Keratinocyte (primary cell): ENCODE measurements around the gene SEMA3F. TPM values are rescaled to one million over a fixed set of nuclear protein-coding genes. Genes with fewer than 3 reads are reported as not detected.

ENCODE experiments used
- DNase-seq: peaks from one replicate; pipeline ENCODE4 v3.0.0-alpha.2; 2011; ENCODE audit warnings: low read depth, missing footprints, low spot score
- FAIRE-seq: peaks from 2 replicates; lab custom pipeline; 2011; peaks lifted over from hg19 to GRCh38; lab: Jason Lieb, UNC
- H2AFZ ChIP-seq: 2 replicates; pipeline ENCODE4 v1.6.0; 2012; ENCODE audit warnings: low read length, control low read depth, inconsistent platforms; ENCODE audit not compliant: control insufficient read depth
- H3K27ac ChIP-seq: 2 replicates; pipeline ENCODE4 v1.5.1; 2011; ENCODE audit warnings: low read length; ENCODE audit not compliant: control insufficient read depth, insufficient read depth
- H3K27me3 ChIP-seq: 3 replicates; pipeline ENCODE4 v1.6.0; 2011; ENCODE audit warnings: low read length; ENCODE audit not compliant: control insufficient read depth, insufficient read depth; ENCODE audit errors: extremely low read depth
- H3K36me3 ChIP-seq, 2 experiments: 2 replicates in 1 of 2; 3 replicates in 1 of 2; pipeline ENCODE4 v1.5.1; 2011; ENCODE audit warnings: low read length in 2 of 2, mild to moderate bottlenecking in 1 of 2; ENCODE audit not compliant: control insufficient read depth in 2 of 2, insufficient read depth in 2 of 2; ENCODE audit errors: extremely low read depth in 1 of 2
- H3K4me1 ChIP-seq: 3 replicates; pipeline ENCODE4 v1.5.1; 2011; ENCODE audit warnings: low read length; ENCODE audit not compliant: control insufficient read depth, insufficient read depth; ENCODE audit errors: extremely low read depth
- H3K4me2 ChIP-seq: 3 replicates; pipeline ENCODE4 v1.6.0; 2011; ENCODE audit warnings: low read depth, low read length; ENCODE audit not compliant: control insufficient read depth, insufficient read depth; ENCODE audit errors: extremely low read depth
- H3K4me3 ChIP-seq, 3 experiments: fragments of 200-600 bp in 1 of 3; sonication (generic) in 1 of 3; 2 replicates in 2 of 3; 3 replicates in 1 of 3; pipeline ENCODE4 v1.5.1; 2011 to 2016; ENCODE audit warnings: low read length in 3 of 3, mild to moderate bottlenecking in 3 of 3, control low read depth in 2 of 3, inconsistent platforms in 1 of 3, low read depth in 1 of 3, mixed read lengths in 1 of 3, mixed run types in 1 of 3, moderate library complexity in 1 of 3; ENCODE audit not compliant: control insufficient read depth in 2 of 3, insufficient read depth in 2 of 3; ENCODE audit errors: extremely low read depth in 1 of 3
- H3K79me2 ChIP-seq: 2 replicates; pipeline ENCODE4 v1.6.0; 2012; ENCODE audit warnings: low read length; ENCODE audit not compliant: control insufficient read depth, insufficient read depth
- H3K9ac ChIP-seq: 3 replicates; pipeline ENCODE4 v1.6.0; 2011; ENCODE audit warnings: low read length; ENCODE audit not compliant: control insufficient read depth, insufficient read depth; ENCODE audit errors: extremely low read depth
- H3K9me1 ChIP-seq: 3 replicates; pipeline ENCODE4 v1.6.0; 2011; ENCODE audit warnings: low read length; ENCODE audit not compliant: control insufficient read depth, insufficient read depth; ENCODE audit errors: extremely low read depth
- H3K9me3 ChIP-seq: 2 replicates; pipeline ENCODE4 v1.5.1; 2012; ENCODE audit warnings: low read depth, low read length; ENCODE audit not compliant: control insufficient read depth
- H4K20me1 ChIP-seq: 3 replicates; pipeline ENCODE4 v1.6.0; 2011; ENCODE audit warnings: low read length; ENCODE audit not compliant: control insufficient read depth, insufficient read depth; ENCODE audit errors: extremely low read depth
- CTCF ChIP-seq, 3 experiments: IDR thresholded peaks in 1 of 3; conservative IDR thresholded peaks in 1 of 3; optimal IDR thresholded peaks in 1 of 3; 2 replicates in 2 of 3; 3 replicates in 1 of 3; pipeline versions ENCODE3 to v1.5.1; 2011; ENCODE audit warnings: low read length in 3 of 3, mild to moderate bottlenecking in 3 of 3, moderate library complexity in 2 of 3, control low read depth in 1 of 3, inconsistent platforms in 1 of 3; ENCODE audit not compliant: insufficient read depth in 2 of 3; ENCODE audit errors: extremely low read depth in 1 of 3
- EZH2 ChIP-seq: IDR thresholded peaks from one replicate; pipeline ENCODE4 v1.6.1; 2012; ENCODE audit warnings: inconsistent platforms, mild to moderate bottlenecking, low read length, moderate library complexity
- dilution Hi-C: fragments of 300-500 bp; cut with MboI; formaldehyde crosslinking; loops from one replicate; pipeline ENCODE4 v1.7.0; 2020; ENCODE audit warnings: low sequenced_read_pairs; ENCODE audit not compliant: extremely low pct_ligation_motif_present
- polyA plus RNA-seq, 5 experiments: library from polyadenylated mRNA; depleted of rRNA in 3 of 5; stranded (reverse) in 3 of 5; stranded (forward) in 1 of 5; unstranded in 1 of 5; fragments of >200 nt; gene quantifications; 1 replicate in 1 of 5; 2 replicates in 3 of 5; 3 replicates in 1 of 5; pipeline versions ENCODE4 v1.2.1 to v1.2.3, GENCODE V29; 2011 to 2012; ENCODE audit warnings: missing spikeins in 2 of 5, low read depth in 1 of 5, low replicate concordance in 1 of 5

SEMA3F gene
- polyA plus RNA-seq, 1 donor (not counting 4 experiments of a cell fraction or from before 2014, with no cell fraction given), result 72.8 TPM

- Histone ChIP-seq H3K9me1 (no peaks in the 10 kb centered on the region), H3K27me3 (no peaks in the 10 kb centered on the region), H3K4me3 (no peak overlapping the region), H3K36me3 (peaks cover 47 to 50% of the 10 kb centered on the region in 2 experiments), H3K4me2 (no peak overlapping the region), H3K9ac (no peak overlapping the region), H3K4me1 (no peaks in the 10 kb centered on the region), H3K27ac (no peak overlapping the region), H3K79me2 (peaks cover 13% of the 10 kb centered on the region), H2AFZ (no peak overlapping the region), H3K9me3 (no peaks in the 10 kb centered on the region), H4K20me1 (peaks cover 11% of the 10 kb centered on the region)
- TF ChIP-seq EZH2, result no peak
- TF ChIP-seq CTCF (optimal IDR thresholded peaks at IDR 0.05 in 1 of 3, IDR thresholded peaks at IDR 0.05 in 1 of 3, conservative IDR thresholded peaks at IDR 0.05 in 1 of 3; ENCODE audit: extremely low read depth in 1 of 3, insufficient read depth in 2 of 3, low read length in 3 of 3), result no peak
- no peak for DNase-seq
- FAIRE-seq, result no peak
- dilution Hi-C loops, result no loop called here
Observed at GRCh38 chr3:50177346-50177745, 22.2 kb downstream of the SEMA3F start.

GRCh38 chr3:50179710-50180109 is 24.6 kb downstream of the SEMA3F start:
- H4K20me1 ChIP-seq, result peaks cover 10% of the 10 kb centered on the region
- FAIRE-seq (no peak), DNase-seq (no peak)
- H3K4me3 ChIP-seq, result no peak overlapping the region
- no peaks in the 10 kb centered on the region for H3K9me1 ChIP-seq
- no peaks in the 10 kb centered on the region for H3K4me1 ChIP-seq
- H3K79me2 ChIP-seq, result peaks cover 4% of the 10 kb centered on the region
- no peak overlapping the region for H2AFZ ChIP-seq
- H3K9ac ChIP-seq, result no peak overlapping the region
- TF ChIP-seq CTCF (optimal IDR thresholded peaks at IDR 0.05 in 1 of 3, IDR thresholded peaks at IDR 0.05 in 1 of 3, conservative IDR thresholded peaks at IDR 0.05 in 1 of 3; ENCODE audit: extremely low read depth in 1 of 3, insufficient read depth in 2 of 3, low read length in 3 of 3) (no peak), EZH2 (no peak)
- no peaks in the 10 kb centered on the region for H3K9me3 ChIP-seq
- H3K27me3 ChIP-seq, result no peaks in the 10 kb centered on the region
- no peak overlapping the region for H3K27ac ChIP-seq
- peaks cover 53 to 54% of the 10 kb centered on the region in 2 experiments for H3K36me3 ChIP-seq
- H3K4me2 ChIP-seq, result no peak overlapping the region
- dilution Hi-C loops, result no loop called here
